DND-41 (cell line): ENCODE data around the gene RUNX1.
A peak's percentile ranks its signal among the peaks of the same experiment; 100 is the strongest.

Experiments
- ATAC-seq: fragments of 200-7000 bp; cut with Tn5 transposase; 3 replicates; pipeline ENCODE4 v1.9.1; 2021; ENCODE audit warnings: low read depth; ENCODE audit not compliant: insufficient read depth
- DNase-seq: peaks from one replicate; pipeline ENCODE4 v3.0.0-alpha.2; 2020
- H2AFZ ChIP-seq: 2 replicates; pipeline ENCODE4 v1.6.0; 2012; ENCODE audit warnings: low read depth, low read length
- H3K27ac ChIP-seq: 2 replicates; pipeline ENCODE4 v1.5.1; 2012; ENCODE audit warnings: low read length, inconsistent platforms
- H3K27me3 ChIP-seq: fragments of 200-600 bp; sonication (generic); 2 replicates; pipeline ENCODE4 v1.6.0; 2012; ENCODE audit warnings: low read length, mild to moderate bottlenecking, inconsistent platforms; ENCODE audit not compliant: insufficient read depth, poor library complexity
- H3K36me3 ChIP-seq: 2 replicates; pipeline ENCODE4 v1.5.1; 2012; ENCODE audit warnings: low read length, inconsistent platforms; ENCODE audit not compliant: insufficient read depth
- H3K4me1 ChIP-seq: 2 replicates; pipeline ENCODE4 v1.5.1; 2012; ENCODE audit warnings: mild to moderate bottlenecking, low read length; ENCODE audit not compliant: insufficient read depth
- H3K4me2 ChIP-seq: 2 replicates; pipeline ENCODE4 v1.6.0; 2012; ENCODE audit warnings: mild to moderate bottlenecking, moderate library complexity, low read length, inconsistent platforms; ENCODE audit not compliant: insufficient read depth
- H3K4me3 ChIP-seq, 2 experiments: fragments of 200-600 bp in 1 of 2; shearing (Covaris generic) in 1 of 2; 2 replicates each; pipeline ENCODE4 v1.5.1; 2012 to 2016; ENCODE audit warnings: inconsistent platforms in 2 of 2, low read length in 2 of 2, mild to moderate bottlenecking in 2 of 2, low read depth in 1 of 2, moderate library complexity in 1 of 2
- H3K79me2 ChIP-seq: 2 replicates; pipeline ENCODE4 v1.6.0; 2012; ENCODE audit warnings: low read length, inconsistent platforms; ENCODE audit not compliant: insufficient read depth
- H3K9ac ChIP-seq: 2 replicates; pipeline ENCODE4 v1.6.0; 2012; ENCODE audit warnings: low read depth, mild to moderate bottlenecking, inconsistent platforms, low read length, moderate library complexity
- H3K9me3 ChIP-seq: 2 replicates; pipeline ENCODE4 v1.5.1; 2012; ENCODE audit warnings: low read length, moderate library complexity, mild to moderate bottlenecking, inconsistent platforms; ENCODE audit not compliant: insufficient read depth, severe bottlenecking
- H4K20me1 ChIP-seq: 2 replicates; pipeline ENCODE4 v1.6.0; 2012; ENCODE audit warnings: low read length; ENCODE audit not compliant: insufficient read depth
- EZH2 ChIP-seq: IDR thresholded peaks from 3 replicates; pipeline ENCODE4 v1.6.1; 2012; ENCODE audit warnings: borderline replicate concordance, low read depth, mild to moderate bottlenecking, moderate library complexity, low read length, inconsistent platforms; ENCODE audit not compliant: severe bottlenecking
- TF ChIP-seq, protein P1 (sequence below): IDR thresholded peaks from 2 replicates; pipeline ENCODE4 v1.5.1; 2012; ENCODE audit warnings: borderline replicate concordance, low read length, moderate library complexity, mild to moderate bottlenecking; ENCODE audit not compliant: poor library complexity, severe bottlenecking; ENCODE audit errors: extremely low read depth

The RUNX1 gene

GRCh38 chr21:35025206-35026152, 23.6 kb downstream of the RUNX1 start:
- Histone ChIP-seq H3K79me2 (peaks cover 91% of the 10 kb centered on the region), H4K20me1 (peaks cover 19% of the 10 kb centered on the region), H3K4me1 (peaks cover 91% of the 10 kb centered on the region), H3K36me3 (peaks cover 60% of the 10 kb centered on the region), H3K27ac (peak overlapping the region; percentile 93), H2AFZ (no peak overlapping the region), H3K4me3 (peak overlapping the region; percentile 24 to 54; a peak in 3 of 4 replicates), H3K4me2 (peak overlapping the region; percentile 76), H3K9ac (peak overlapping the region; percentile 69), H3K9me3 (no peaks in the 10 kb centered on the region), H3K27me3 (no peaks in the 10 kb centered on the region)
- TF ChIP-seq, protein P1, sequence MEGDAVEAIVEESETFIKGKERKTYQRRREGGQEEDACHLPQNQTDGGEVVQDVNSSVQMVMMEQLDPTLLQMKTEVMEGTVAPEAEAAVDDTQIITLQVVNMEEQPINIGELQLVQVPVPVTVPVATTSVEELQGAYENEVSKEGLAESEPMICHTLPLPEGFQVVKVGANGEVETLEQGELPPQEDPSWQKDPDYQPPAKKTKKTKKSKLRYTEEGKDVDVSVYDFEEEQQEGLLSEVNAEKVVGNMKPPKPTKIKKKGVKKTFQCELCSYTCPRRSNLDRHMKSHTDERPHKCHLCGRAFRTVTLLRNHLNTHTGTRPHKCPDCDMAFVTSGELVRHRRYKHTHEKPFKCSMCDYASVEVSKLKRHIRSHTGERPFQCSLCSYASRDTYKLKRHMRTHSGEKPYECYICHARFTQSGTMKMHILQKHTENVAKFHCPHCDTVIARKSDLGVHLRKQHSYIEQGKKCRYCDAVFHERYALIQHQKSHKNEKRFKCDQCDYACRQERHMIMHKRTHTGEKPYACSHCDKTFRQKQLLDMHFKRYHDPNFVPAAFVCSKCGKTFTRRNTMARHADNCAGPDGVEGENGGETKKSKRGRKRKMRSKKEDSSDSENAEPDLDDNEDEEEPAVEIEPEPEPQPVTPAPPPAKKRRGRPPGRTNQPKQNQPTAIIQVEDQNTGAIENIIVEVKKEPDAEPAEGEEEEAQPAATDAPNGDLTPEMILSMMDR, result no peak
- TF ChIP-seq EZH2, result no peak
- ATAC-seq, result no peak
- no peak for DNase-seq

GRCh38 chr21:35024513-35024912, 24.6 kb downstream of the RUNX1 start:
- peaks cover 90% of the 10 kb centered on the region for H3K4me1 ChIP-seq
- H4K20me1 ChIP-seq, result peaks cover 19% of the 10 kb centered on the region
- H3K79me2 ChIP-seq, result peaks cover 91% of the 10 kb centered on the region
- H3K4me2 ChIP-seq, result peak overlapping the region; percentile 76; the same call in 1 of the 2 replicates
- H3K9me3 ChIP-seq, result no peaks in the 10 kb centered on the region
- peaks cover 65% of the 10 kb centered on the region for H3K36me3 ChIP-seq
- no peak overlapping the region for H3K9ac ChIP-seq
- H3K27me3 ChIP-seq, result no peaks in the 10 kb centered on the region
- peak overlapping the region; percentile 93 for H3K27ac ChIP-seq
- no peak for TF ChIP-seq EZH2
- TF ChIP-seq, protein P1, result no peak
- H2AFZ ChIP-seq, result no peak overlapping the region
- DNase-seq (no peak), ATAC-seq (no peak)
- no peak overlapping the region for H3K4me3 ChIP-seq

DNA sequence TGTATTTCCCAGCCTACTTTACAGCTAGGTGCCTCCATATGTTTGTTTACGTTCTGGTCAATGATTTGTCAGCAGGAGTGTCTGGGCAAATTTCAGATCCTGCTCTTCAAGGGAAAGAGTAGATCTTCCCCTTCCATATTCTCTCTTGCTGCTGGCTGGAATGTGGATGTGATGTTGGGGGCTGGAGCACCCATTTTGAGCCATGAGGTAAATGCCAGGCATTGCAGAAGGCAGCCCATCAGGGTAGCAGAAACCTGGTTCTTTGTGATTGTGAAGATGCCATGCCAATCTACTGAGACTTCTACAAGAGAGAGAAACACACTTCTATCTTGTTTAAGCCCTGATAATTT, 25.1 kb downstream of the RUNX1 start:
- Histone ChIP-seq H3K4me3 (no peak overlapping the region), H3K4me2 (0 out of 2 replicates have a peak overlapping the region, but pooled peaks have one; percentile 9), H3K9me3 (no peaks in the 10 kb centered on the region), H3K36me3 (peaks cover 66% of the 10 kb centered on the region), H3K27ac (peak overlapping the region; percentile 93), H2AFZ (no peak overlapping the region), H3K4me1 (peaks cover 90% of the 10 kb centered on the region), H3K9ac (no peak overlapping the region), H3K79me2 (peaks cover 91% of the 10 kb centered on the region), H3K27me3 (no peaks in the 10 kb centered on the region), H4K20me1 (peaks cover 19% of the 10 kb centered on the region)
- no peak for TF ChIP-seq EZH2
- TF ChIP-seq, protein P1, result no peak
- DNase-seq (no peak), ATAC-seq (no peak)
